Keratinocyte (primary cell): Measurements from ENCODE around the gene ASB15. TPM values are rescaled to one million over a fixed set of nuclear protein-coding genes. Genes with fewer than 3 reads are reported as not detected.
"Not testable (repeated sequence)": the region's sequence is repeated elsewhere in the genome, so short reads cannot be mapped to it uniquely, and the experiment has no call there.

Experiments used
- DNase-seq: peaks from one replicate; pipeline ENCODE4 v3.0.0-alpha.2; 2011; ENCODE audit warnings: low read depth, missing footprints, low spot score
- FAIRE-seq: peaks from 2 replicates; lab custom pipeline; 2011; peaks lifted over from hg19 to GRCh38; lab: Jason Lieb, UNC
- H2AFZ ChIP-seq: 2 replicates; pipeline ENCODE4 v1.6.0; 2012; ENCODE audit warnings: low read length, control low read depth, inconsistent platforms; ENCODE audit not compliant: control insufficient read depth
- H3K27ac ChIP-seq: 2 replicates; pipeline ENCODE4 v1.5.1; 2011; ENCODE audit warnings: low read length; ENCODE audit not compliant: control insufficient read depth, insufficient read depth
- H3K27me3 ChIP-seq: 3 replicates; pipeline ENCODE4 v1.6.0; 2011; ENCODE audit warnings: low read length; ENCODE audit not compliant: control insufficient read depth, insufficient read depth; ENCODE audit errors: extremely low read depth
- H3K36me3 ChIP-seq, 2 experiments: 2 replicates in 1 of 2; 3 replicates in 1 of 2; pipeline ENCODE4 v1.5.1; 2011; ENCODE audit warnings: low read length in 2 of 2, mild to moderate bottlenecking in 1 of 2; ENCODE audit not compliant: control insufficient read depth in 2 of 2, insufficient read depth in 2 of 2; ENCODE audit errors: extremely low read depth in 1 of 2
- H3K4me1 ChIP-seq: 3 replicates; pipeline ENCODE4 v1.5.1; 2011; ENCODE audit warnings: low read length; ENCODE audit not compliant: control insufficient read depth, insufficient read depth; ENCODE audit errors: extremely low read depth
- H3K4me2 ChIP-seq: 3 replicates; pipeline ENCODE4 v1.6.0; 2011; ENCODE audit warnings: low read depth, low read length; ENCODE audit not compliant: control insufficient read depth, insufficient read depth; ENCODE audit errors: extremely low read depth
- H3K4me3 ChIP-seq, 3 experiments: fragments of 200-600 bp in 1 of 3; sonication (generic) in 1 of 3; 2 replicates in 2 of 3; 3 replicates in 1 of 3; pipeline ENCODE4 v1.5.1; 2011 to 2016; ENCODE audit warnings: low read length in 3 of 3, mild to moderate bottlenecking in 3 of 3, control low read depth in 2 of 3, inconsistent platforms in 1 of 3, low read depth in 1 of 3, mixed read lengths in 1 of 3, mixed run types in 1 of 3, moderate library complexity in 1 of 3; ENCODE audit not compliant: control insufficient read depth in 2 of 3, insufficient read depth in 2 of 3; ENCODE audit errors: extremely low read depth in 1 of 3
- H3K79me2 ChIP-seq: 2 replicates; pipeline ENCODE4 v1.6.0; 2012; ENCODE audit warnings: low read length; ENCODE audit not compliant: control insufficient read depth, insufficient read depth
- H3K9ac ChIP-seq: 3 replicates; pipeline ENCODE4 v1.6.0; 2011; ENCODE audit warnings: low read length; ENCODE audit not compliant: control insufficient read depth, insufficient read depth; ENCODE audit errors: extremely low read depth
- H3K9me1 ChIP-seq: 3 replicates; pipeline ENCODE4 v1.6.0; 2011; ENCODE audit warnings: low read length; ENCODE audit not compliant: control insufficient read depth, insufficient read depth; ENCODE audit errors: extremely low read depth
- H3K9me3 ChIP-seq: 2 replicates; pipeline ENCODE4 v1.5.1; 2012; ENCODE audit warnings: low read depth, low read length; ENCODE audit not compliant: control insufficient read depth
- H4K20me1 ChIP-seq: 3 replicates; pipeline ENCODE4 v1.6.0; 2011; ENCODE audit warnings: low read length; ENCODE audit not compliant: control insufficient read depth, insufficient read depth; ENCODE audit errors: extremely low read depth
- CTCF ChIP-seq, 3 experiments: IDR thresholded peaks in 1 of 3; conservative IDR thresholded peaks in 1 of 3; optimal IDR thresholded peaks in 1 of 3; 2 replicates in 2 of 3; 3 replicates in 1 of 3; pipeline versions ENCODE3 to v1.5.1; 2011; ENCODE audit warnings: low read length in 3 of 3, mild to moderate bottlenecking in 3 of 3, moderate library complexity in 2 of 3, control low read depth in 1 of 3, inconsistent platforms in 1 of 3; ENCODE audit not compliant: insufficient read depth in 2 of 3; ENCODE audit errors: extremely low read depth in 1 of 3
- EZH2 ChIP-seq: IDR thresholded peaks from one replicate; pipeline ENCODE4 v1.6.1; 2012; ENCODE audit warnings: inconsistent platforms, mild to moderate bottlenecking, low read length, moderate library complexity
- dilution Hi-C: fragments of 300-500 bp; cut with MboI; formaldehyde crosslinking; loops from one replicate; pipeline ENCODE4 v1.7.0; 2020; ENCODE audit warnings: low sequenced_read_pairs; ENCODE audit not compliant: extremely low pct_ligation_motif_present
- polyA minus RNA-seq, 3 experiments: library from RNA; depleted of rRNA, polyadenylated mRNA; stranded (reverse); fragments of >200 nt; gene quantifications; 1 replicate in 1 of 3; 2 replicates in 1 of 3; 3 replicates in 1 of 3; pipeline ENCODE4 v1.2.3, GENCODE V29; 2011
- polyA plus RNA-seq, 5 experiments: library from polyadenylated mRNA; depleted of rRNA in 3 of 5; stranded (reverse) in 3 of 5; stranded (forward) in 1 of 5; unstranded in 1 of 5; fragments of >200 nt; gene quantifications; 1 replicate in 1 of 5; 2 replicates in 3 of 5; 3 replicates in 1 of 5; pipeline versions ENCODE4 v1.2.1 to v1.2.3, GENCODE V29; 2011 to 2012; ENCODE audit warnings: missing spikeins in 2 of 5, low read depth in 1 of 5, low replicate concordance in 1 of 5

ASB15 gene
- not detected in 3 replicates for polyA plus RNA-seq
- polyA plus RNA-seq (2011; ENCODE audit: low read depth), result not detected
- not detected in 2 replicates for polyA plus RNA-seq (2011; cell fraction: cytosol; rRNA removed)
- not detected in 2 replicates for polyA plus RNA-seq (2011; cell fraction: nucleus; rRNA removed)
- 0.04 TPM in 1 of 2 replicates, not detected in the other for polyA plus RNA-seq (2012; ENCODE audit: low replicate concordance)
- polyA minus RNA-seq, result not detected in 3 replicates
- polyA minus RNA-seq (2011; cell fraction: cytosol; rRNA and poly(A)+ RNA removed), result not detected
- polyA minus RNA-seq (2011; cell fraction: nucleus; rRNA and poly(A)+ RNA removed), result not detected in 2 replicates

- peak within 1 kb of the TSS; percentile 18 for H2AFZ ChIP-seq
- H3K9me3 ChIP-seq, result no peaks in the 10 kb centered on the region
- H3K4me3 ChIP-seq, result no peak within 1 kb of the TSS
- dilution Hi-C loops, result no loop called here
- DNase-seq (no peak), FAIRE-seq (no peak)
- no peaks in the 10 kb centered on the region for H4K20me1 ChIP-seq
- H3K9me1 ChIP-seq, result no peaks in the 10 kb centered on the region
- no peak within 1 kb of the TSS for H3K9ac ChIP-seq
- no peak for TF ChIP-seq EZH2
- TF ChIP-seq CTCF (optimal IDR thresholded peaks at IDR 0.05 in 1 of 3, IDR thresholded peaks at IDR 0.05 in 1 of 3, conservative IDR thresholded peaks at IDR 0.05 in 1 of 3; ENCODE audit: extremely low read depth in 1 of 3, insufficient read depth in 2 of 3, low read length in 3 of 3), result no peak
- no peaks in the 10 kb centered on the region for H3K36me3 ChIP-seq
- no peak within 1 kb of the TSS for H3K27ac ChIP-seq
- H3K4me1 ChIP-seq, result no peaks in the 10 kb centered on the region
- H3K79me2 ChIP-seq, result no peaks in the 10 kb centered on the region
- no peaks in the 10 kb centered on the region for H3K27me3 ChIP-seq
- H3K4me2 ChIP-seq, result no peak within 1 kb of the TSS
Measured at GRCh38 chr7:123601530-123601929, at the start of gene ASB15. ASB15 (plus strand) TSS chr7:123601821; CDS start chr7:123614503, 12,682 bp downstream.

- H3K27me3 ChIP-seq, dilution Hi-C loops, FAIRE-seq, H3K9me1 ChIP-seq, H4K20me1 ChIP-seq, H3K27ac ChIP-seq, H3K36me3 ChIP-seq, H3K9me3 ChIP-seq, H3K4me1 ChIP-seq, H2AFZ ChIP-seq, H3K4me3 ChIP-seq, H3K9ac ChIP-seq, H3K4me2 ChIP-seq, DNase-seq: not testable (repeated sequence)
- H3K79me2 ChIP-seq, result peaks cover 15% of the 10 kb centered on the region
Measured at GRCh38 chr7:123552134-123552533, 49.5 kb upstream of the ASB15 start.

GRCh38 chr7:123552641-123553040, 49.0 kb upstream of the ASB15 start:
- no peak for FAIRE-seq
- no peak overlapping the region for H2AFZ ChIP-seq
- peaks cover 18% of the 10 kb centered on the region for H3K79me2 ChIP-seq
- no peak for DNase-seq
- H3K4me2 ChIP-seq, result no peak overlapping the region
- no peak overlapping the region for H3K4me3 ChIP-seq
- peaks cover 2 to 4% of the 10 kb centered on the region in 2 experiments for H3K36me3 ChIP-seq
- no peaks in the 10 kb centered on the region for H4K20me1 ChIP-seq
- no peaks in the 10 kb centered on the region for H3K27me3 ChIP-seq
- H3K9ac ChIP-seq, result no peak overlapping the region
- no peak overlapping the region for H3K27ac ChIP-seq
- peaks cover 7% of the 10 kb centered on the region for H3K4me1 ChIP-seq
- TF ChIP-seq EZH2 (no peak), CTCF (optimal IDR thresholded peaks at IDR 0.05 in 1 of 3, IDR thresholded peaks at IDR 0.05 in 1 of 3, conservative IDR thresholded peaks at IDR 0.05 in 1 of 3; ENCODE audit: extremely low read depth in 1 of 3, insufficient read depth in 2 of 3, low read length in 3 of 3) (no peak)
- no peaks in the 10 kb centered on the region for H3K9me3 ChIP-seq
- dilution Hi-C loops, result no loop called here
- peaks cover 3% of the 10 kb centered on the region for H3K9me1 ChIP-seq
